Erythroblast (primary cell): ENCODE data around the gene KRT77.

Experiments
- GATA1 ChIP-seq: IDR thresholded peaks from 2 replicates; pipeline ENCODE4 v1.6.1; 2011; ENCODE audit warnings: low read depth, mild to moderate bottlenecking, control low read depth, low read length, moderate library complexity
- POLR2A ChIP-seq: IDR thresholded peaks from 2 replicates; pipeline ENCODE4 v1.6.1; 2011; ENCODE audit warnings: mild to moderate bottlenecking, low read length

DNA sequence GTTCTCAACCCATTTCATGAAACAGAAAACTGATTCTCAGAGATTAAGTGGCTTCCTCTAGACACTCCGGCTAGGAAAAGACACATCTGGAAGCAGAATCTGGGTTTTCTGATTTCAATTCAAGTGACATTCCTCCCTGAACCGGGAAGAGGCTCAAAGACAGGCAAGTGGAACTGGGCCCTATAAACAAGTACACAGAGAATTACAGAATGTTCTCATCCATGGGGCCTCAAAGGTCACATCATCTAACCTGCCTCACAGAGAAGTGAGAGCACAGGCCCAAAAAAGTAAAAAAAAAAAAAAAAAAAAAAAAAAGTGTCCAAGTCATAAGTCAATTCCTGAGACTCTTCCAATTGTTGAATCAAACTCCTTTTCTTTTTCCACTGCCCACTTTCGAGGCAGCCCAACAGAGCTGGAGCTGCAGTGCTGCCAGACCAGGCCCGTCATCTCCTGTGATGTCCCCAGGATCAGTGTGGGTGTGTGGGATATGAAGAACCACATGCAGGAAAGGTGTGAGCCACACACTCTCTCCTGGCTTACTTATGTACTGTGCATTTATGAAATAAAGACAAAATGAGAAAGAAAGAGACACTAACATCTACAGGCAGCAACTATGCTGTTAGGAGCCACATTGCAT is 20.3 kb downstream of the KRT77 start:
- TF ChIP-seq POLR2A (no peak), GATA1 (no peak)
